Stimulated activated naive B cell treated with anti-CD40 and anti-IgM and Interleukin-4, amounts not matched to agents 10 μg/mL and 1 μg/mL and 100 μg/mL, for 72 hours (primary cell): Measurements from ENCODE around the gene ASCC1.
A peak's percentile ranks its signal among the peaks of the same experiment; 100 is the strongest.

ENCODE experiments used
- ATAC-seq, 2 donors: fragments of 150-1000 bp; cut with Tn5 transposase; replicated peaks; 2 replicates each; pipeline ENCODE4 v1.10.0; 2021; ENCODE audit warnings: moderate library complexity in 1 of 2
- DNase-seq: peaks from one replicate; pipeline ENCODE4 v3.0.0; 2021
- H3K27ac Mint-ChIP-seq: one replicate; pipeline ENCODE4 v1.8.0; 2022; ENCODE audit warnings: mild to moderate bottlenecking, mixed read lengths
- H3K27me3 Mint-ChIP-seq, 2 donors: one replicate each; pipeline ENCODE4 v1.8.0; 2022; ENCODE audit warnings: mixed read lengths in 2 of 2
- H3K36me3 Mint-ChIP-seq, 2 donors: one replicate each; pipeline ENCODE4 v1.8.0; 2022; ENCODE audit warnings: mixed read lengths in 2 of 2, mild to moderate bottlenecking in 1 of 2
- H3K4me1 Mint-ChIP-seq, 2 donors: one replicate each; pipeline ENCODE4 v1.8.0; 2022; ENCODE audit warnings: mixed read lengths in 2 of 2, mild to moderate bottlenecking in 1 of 2
- H3K4me3 Mint-ChIP-seq, 2 donors: one replicate each; pipeline ENCODE4 v1.8.0; 2022; ENCODE audit warnings: mild to moderate bottlenecking in 2 of 2, mixed read lengths in 2 of 2, moderate library complexity in 1 of 2
- H3K9me3 Mint-ChIP-seq, 2 donors: one replicate each; pipeline ENCODE4 v1.8.0; 2022; ENCODE audit warnings: mixed read lengths in 2 of 2, mild to moderate bottlenecking in 1 of 2

ASCC1 gene

DNA sequence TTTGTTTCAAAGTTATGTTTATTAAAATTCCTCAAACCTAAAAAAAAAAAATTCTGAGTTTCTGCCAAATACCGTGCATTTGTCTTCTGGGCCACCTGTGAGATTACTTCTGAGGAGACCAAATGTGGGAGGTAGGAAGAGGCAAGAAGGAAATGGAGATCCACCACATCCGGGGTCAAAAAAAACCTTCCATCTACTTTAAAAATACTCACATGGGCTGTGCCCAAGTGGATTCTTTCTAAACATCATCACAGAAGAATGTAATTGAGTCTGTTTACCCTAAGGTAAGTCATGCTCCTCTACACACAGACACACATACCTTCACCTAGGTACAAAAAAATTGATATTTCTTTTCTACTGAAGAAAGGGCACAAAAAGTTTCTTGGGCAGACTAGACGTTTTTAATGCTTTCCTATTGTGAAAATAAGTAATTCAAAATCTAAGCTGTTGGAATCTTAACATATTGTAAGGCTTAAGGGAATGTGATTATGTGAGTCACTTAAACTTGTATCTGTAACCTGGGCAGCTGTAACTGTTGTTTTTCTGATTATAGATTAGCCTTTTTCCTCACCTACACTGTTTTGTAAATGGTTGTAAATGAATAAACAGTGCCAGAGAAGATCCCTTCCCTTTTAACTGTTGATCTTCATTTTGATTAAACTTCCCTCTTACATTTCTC is 108.6 kb downstream of the ASCC1 start:
- peaks cover 24 to 39% of the 10 kb centered on the region in 2 donors for H3K4me1 Mint-ChIP-seq
- DNase-seq (no peak), ATAC-seq (peak in 1 of 2 donors; percentile 34)
- H3K36me3 Mint-ChIP-seq = peaks cover 29 to 58% of the 10 kb centered on the region in 2 donors
- H3K27ac Mint-ChIP-seq = no peak overlapping the region
- H3K4me3 Mint-ChIP-seq = no peak overlapping the region
- H3K27me3 Mint-ChIP-seq = no peaks in the 10 kb centered on the region
- no peaks in the 10 kb centered on the region for H3K9me3 Mint-ChIP-seq

DNA sequence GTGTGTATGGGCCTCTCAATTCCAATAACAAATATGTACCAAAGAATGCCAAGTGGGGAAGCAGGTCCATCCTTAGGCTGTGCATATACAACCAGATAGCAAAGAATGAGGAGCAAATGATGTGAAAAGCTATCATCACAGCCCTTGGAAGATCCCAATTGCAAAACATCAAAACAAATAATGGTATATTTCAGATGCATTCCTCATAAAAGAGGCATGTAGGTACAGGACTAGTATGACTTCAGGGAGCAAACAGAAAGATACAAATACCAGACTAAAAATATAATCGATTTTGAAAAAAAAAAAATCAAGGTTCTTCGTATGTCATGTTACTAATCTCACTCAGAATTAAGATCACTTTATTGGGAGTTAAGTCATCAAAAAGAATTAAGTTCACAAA is 109.2 kb downstream of the ASCC1 start:
- H3K4me1 Mint-ChIP-seq = peaks cover 24 to 39% of the 10 kb centered on the region in 2 donors
- H3K27ac Mint-ChIP-seq = no peak overlapping the region
- no peak for ATAC-seq
- DNase-seq = no peak
- no peaks in the 10 kb centered on the region for H3K27me3 Mint-ChIP-seq
- H3K9me3 Mint-ChIP-seq = no peaks in the 10 kb centered on the region
- peak overlapping the region in 1 of 2 donors; percentile 37 for H3K4me3 Mint-ChIP-seq
- peaks cover 32 to 59% of the 10 kb centered on the region in 2 donors for H3K36me3 Mint-ChIP-seq

DNA sequence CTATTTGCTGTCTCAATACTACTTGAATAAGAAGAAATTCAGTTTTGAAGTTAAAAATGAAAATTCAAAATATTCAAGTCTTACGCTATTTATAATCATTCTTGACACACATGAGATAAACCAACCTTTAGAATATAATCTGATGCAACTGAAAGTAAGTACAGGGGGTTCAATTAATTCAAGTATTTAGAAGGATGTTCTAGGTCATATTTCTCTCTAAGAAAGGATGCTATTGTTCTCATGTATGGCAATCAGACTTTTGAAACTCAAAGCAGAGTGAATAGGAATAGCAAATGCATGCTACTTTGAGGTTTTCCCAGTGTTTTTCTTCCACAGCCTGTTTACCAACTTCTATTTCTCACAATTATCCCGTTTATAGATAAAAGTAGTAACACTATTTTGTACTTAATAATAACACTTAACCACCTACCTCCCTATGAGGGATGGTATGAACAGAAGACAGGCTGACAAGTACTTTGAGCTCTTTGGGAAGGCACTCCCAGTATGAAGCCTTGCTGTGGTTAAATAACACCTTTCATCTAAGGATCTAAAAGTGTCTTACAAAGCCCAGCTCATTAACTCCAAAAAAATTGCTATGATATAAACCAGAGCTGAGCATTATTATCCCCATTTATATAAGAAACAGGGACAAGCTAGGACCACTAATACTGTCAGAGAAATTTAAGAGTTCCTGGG is 109.8 kb downstream of the ASCC1 start:
- Mint-ChIP-seq H3K4me3 (peak overlapping the region in 1 of 2 donors; percentile 37), H3K36me3 (peaks cover 37 to 64% of the 10 kb centered on the region in 2 donors), H3K4me1 (peaks cover 24 to 39% of the 10 kb centered on the region in 2 donors), H3K27me3 (no peaks in the 10 kb centered on the region), H3K9me3 (no peaks in the 10 kb centered on the region), H3K27ac (no peak overlapping the region)
- ATAC-seq (no peak), DNase-seq (no peak)

DNA sequence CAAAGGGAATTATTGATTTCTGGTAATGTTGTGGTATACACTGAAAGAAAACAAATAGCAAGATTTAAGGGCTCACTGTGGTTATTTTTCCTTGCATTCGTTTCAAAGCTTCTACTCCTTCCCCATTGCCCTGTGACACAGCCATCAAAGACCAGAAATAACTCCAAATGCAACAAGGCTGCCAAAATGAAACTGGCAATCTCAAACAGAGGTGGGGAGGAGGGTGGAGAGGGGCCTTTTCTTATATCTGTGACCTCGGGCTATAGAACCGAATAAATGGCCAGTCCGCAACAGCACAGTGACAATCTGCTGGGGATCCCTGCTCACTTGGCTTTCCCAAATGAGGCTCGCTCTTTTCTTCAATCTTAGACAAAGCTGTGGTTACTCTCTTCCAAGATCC is 110.4 kb downstream of the ASCC1 start:
- Mint-ChIP-seq H3K27me3 (no peaks in the 10 kb centered on the region), H3K9me3 (no peaks in the 10 kb centered on the region), H3K36me3 (peaks cover 43 to 69% of the 10 kb centered on the region in 2 donors), H3K4me3 (no peak overlapping the region), H3K27ac (no peak overlapping the region), H3K4me1 (peaks cover 24 to 39% of the 10 kb centered on the region in 2 donors)
- no peak for ATAC-seq
- no peak for DNase-seq

DNA sequence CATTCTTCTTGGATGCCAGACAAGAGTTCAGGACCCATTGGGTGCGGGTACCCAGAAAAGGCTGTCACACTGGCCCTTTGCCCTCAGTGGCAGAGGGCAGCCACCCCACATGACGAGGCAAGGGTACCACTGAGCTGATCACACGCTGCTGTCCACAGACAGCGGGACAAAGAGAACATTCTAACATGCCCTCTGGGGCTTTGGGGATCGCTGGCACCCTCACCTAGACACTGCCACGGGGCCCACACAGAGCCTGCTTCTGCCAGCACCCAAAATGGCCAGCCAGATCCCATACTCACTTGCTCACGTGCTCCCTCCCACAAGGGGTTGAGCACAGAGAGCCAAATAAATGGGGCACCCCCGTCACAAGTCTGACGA is 111.0 kb downstream of the ASCC1 start:
- Mint-ChIP-seq H3K9me3 (no peaks in the 10 kb centered on the region), H3K27ac (no peak overlapping the region), H3K4me1 (peaks cover 23 to 36% of the 10 kb centered on the region in 2 donors), H3K4me3 (no peak overlapping the region), H3K36me3 (peaks cover 42 to 68% of the 10 kb centered on the region in 2 donors), H3K27me3 (no peaks in the 10 kb centered on the region)
- DNase-seq = no peak
- ATAC-seq = no peak

DNA sequence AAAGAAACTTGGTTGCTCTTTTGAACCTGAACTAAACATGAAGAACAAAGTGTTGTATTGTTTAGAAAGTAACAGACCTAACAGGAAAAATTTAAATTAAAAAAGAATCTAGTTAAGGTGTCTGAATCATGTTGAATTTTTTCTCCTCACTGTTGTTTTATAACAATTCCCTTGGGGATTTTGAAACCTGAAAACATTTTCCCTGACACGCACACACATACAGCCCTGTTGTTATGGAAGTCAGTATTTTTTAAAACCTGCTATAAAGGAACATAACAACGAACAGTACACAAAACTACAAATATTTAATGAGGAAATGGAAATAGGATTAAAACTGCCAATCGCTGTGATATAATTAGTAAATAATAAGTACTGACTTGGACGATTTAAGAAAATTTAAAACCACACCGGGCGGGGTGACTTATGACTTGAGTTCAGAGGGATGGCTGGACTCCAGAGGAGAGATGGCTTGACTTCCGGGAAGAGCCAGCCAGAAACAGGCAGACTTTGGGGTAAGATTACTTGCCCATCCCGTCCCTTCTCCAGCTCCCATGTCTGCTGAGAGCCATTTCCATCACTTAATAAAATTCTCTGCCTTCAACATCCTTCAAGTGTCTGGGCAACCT is 111.5 kb downstream of the ASCC1 start:
- H3K27ac Mint-ChIP-seq = no peak overlapping the region
- ATAC-seq = no peak

DNA sequence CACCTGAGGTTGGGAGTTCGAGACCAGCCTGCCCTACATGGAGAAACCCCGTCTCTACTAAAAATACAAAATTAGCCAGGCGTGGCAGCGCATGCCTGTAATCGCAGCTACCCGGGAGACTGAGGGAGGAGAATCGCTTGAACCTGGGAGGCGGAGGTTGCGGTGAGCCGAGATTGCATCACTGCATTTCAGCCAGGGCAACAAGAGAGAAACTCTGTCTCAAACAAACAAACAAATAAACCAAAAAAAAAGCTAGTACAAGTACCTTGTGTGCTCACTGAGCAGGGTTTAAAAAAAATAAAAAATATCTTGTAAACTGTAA is 116.5 kb downstream of the ASCC1 start:
- peaks cover 5 to 9% of the 10 kb centered on the region in 2 donors for H3K4me1 Mint-ChIP-seq
- no peak for ATAC-seq

More for the DNA sequence above, 111.5 kb downstream of the ASCC1 start:
- Mint-ChIP-seq H3K4me1 (peaks cover 21 to 31% of the 10 kb centered on the region in 2 donors), H3K4me3 (no peak overlapping the region), H3K27me3 (no peaks in the 10 kb centered on the region), H3K36me3 (peaks cover 42 to 69% of the 10 kb centered on the region in 2 donors), H3K9me3 (no peaks in the 10 kb centered on the region)
- no peak for DNase-seq

DNA sequence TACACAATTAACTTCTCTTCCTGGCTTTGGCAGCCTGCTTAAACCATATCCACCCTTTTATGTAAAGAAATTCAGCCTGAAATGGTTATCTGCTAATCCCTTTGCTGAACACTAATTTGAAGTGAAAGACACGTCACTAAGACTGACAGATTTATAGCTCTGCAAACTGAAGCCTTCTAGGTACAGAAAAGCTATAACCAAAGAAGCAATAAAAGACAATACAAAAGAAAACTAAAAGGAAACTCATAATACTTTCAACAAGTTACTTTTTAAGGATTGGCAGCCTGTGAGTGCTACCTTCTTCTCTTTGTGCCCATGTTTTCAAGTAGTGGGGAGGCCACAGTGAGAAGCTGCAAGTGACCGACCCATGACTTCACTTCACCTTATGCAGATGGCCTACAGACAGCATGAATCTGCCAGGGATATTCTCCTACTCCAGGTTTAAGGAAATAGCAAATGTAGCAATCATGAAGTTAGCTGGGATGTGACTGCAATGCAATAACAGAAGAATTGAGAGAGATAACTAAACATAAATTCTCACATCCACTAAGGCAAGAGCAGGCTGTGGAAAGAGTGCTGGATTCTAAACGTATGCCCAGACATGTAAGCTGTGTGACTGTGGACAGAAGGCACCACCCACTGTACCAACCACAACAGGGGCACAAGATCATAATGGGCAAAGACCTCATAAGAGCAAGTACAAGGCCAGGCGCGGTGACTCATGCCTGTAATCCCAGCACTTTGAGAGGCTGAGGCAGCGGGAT is 117.1 kb downstream of the ASCC1 start:
- Mint-ChIP-seq H3K4me1 (peaks cover 5 to 9% of the 10 kb centered on the region in 2 donors), H3K27me3 (no peaks in the 10 kb centered on the region), H3K4me3 (no peak overlapping the region), H3K9me3 (no peaks in the 10 kb centered on the region), H3K27ac (no peak overlapping the region), H3K36me3 (peaks cover 36 to 62% of the 10 kb centered on the region in 2 donors)
- no peak for ATAC-seq
- no peak for DNase-seq

More for the DNA sequence above, 116.5 kb downstream of the ASCC1 start:
- no peaks in the 10 kb centered on the region for H3K27me3 Mint-ChIP-seq
- no peak overlapping the region for H3K27ac Mint-ChIP-seq
- H3K9me3 Mint-ChIP-seq = no peaks in the 10 kb centered on the region
- no peak for DNase-seq
- H3K4me3 Mint-ChIP-seq = no peak overlapping the region
- peaks cover 35 to 63% of the 10 kb centered on the region in 2 donors for H3K36me3 Mint-ChIP-seq

DNA sequence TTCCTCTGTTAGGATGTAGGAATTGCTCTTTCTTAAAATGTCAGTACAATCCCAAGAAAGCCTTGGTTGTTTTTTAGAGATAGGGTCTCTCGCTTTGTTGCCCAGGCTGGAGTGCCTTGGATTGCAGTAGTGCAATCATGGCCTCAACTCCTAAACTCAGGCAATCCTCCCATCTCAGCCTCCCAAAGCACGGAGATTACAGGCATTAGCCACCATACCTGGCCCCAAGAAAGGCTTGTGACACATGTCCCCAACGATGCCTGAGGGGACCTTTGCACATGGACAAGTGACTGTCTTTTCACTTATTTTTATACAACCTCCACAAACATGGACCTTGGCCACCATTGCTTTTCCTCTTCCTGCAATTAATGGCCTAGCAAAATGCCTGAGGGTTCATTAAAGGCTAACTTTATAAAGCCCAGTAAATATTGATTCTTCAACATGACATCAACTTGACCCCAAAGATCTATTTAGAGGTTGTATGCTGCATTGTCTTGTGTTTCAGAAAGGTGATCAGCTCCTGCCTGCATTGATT is 117.7 kb downstream of the ASCC1 start:
- Mint-ChIP-seq H3K9me3 (no peaks in the 10 kb centered on the region), H3K36me3 (peaks cover 32 to 55% of the 10 kb centered on the region in 2 donors), H3K27ac (no peak overlapping the region), H3K4me1 (peaks cover 5 to 9% of the 10 kb centered on the region in 2 donors), H3K4me3 (no peak overlapping the region), H3K27me3 (no peaks in the 10 kb centered on the region)
- ATAC-seq (no peak), DNase-seq (no peak)

DNA sequence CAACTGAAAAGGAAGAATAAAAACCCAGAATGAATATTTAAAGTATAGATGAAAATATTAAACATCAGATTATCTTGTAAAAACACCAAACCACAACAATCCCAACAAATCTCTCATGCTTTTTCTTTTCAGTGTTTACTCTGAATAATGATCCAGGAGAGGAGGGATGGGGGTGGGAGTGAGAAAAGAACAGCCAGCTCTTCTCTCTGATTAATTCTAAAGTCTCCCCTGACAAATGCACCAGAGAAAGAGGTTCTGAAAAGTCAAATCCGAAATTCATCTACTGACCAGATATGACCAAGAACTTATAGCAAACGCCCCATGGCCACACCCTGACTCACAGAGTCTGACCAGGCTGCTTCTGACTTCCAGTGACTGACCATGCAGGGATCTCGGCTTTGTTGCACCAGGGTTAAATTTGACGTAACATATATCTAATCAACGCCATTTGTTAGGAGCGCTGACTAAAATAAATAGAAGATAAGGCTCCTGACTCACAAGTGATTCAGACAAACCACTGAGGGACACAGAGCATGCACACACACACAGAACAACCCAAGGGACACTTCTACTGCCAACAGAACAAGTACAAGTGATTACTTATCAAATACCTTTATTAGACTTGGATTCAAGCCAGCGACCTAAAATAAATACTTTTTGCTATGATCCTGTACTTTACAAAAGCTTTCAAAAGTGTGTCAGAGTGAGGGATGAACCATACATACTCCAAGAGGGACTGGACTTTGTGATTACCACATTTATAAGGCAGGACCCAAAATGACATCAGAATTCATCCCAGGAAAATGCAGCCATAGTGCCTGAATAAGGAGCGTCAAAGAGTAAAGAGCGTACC is 118.4 kb downstream of the ASCC1 start:
- Mint-ChIP-seq H3K27me3 (no peaks in the 10 kb centered on the region), H3K4me3 (no peak overlapping the region), H3K4me1 (peaks cover 5 to 9% of the 10 kb centered on the region in 2 donors), H3K36me3 (peaks cover 31 to 53% of the 10 kb centered on the region in 2 donors), H3K9me3 (no peaks in the 10 kb centered on the region), H3K27ac (peak overlapping the region; percentile 14)
- ATAC-seq (no peak), DNase-seq (no peak)

DNA sequence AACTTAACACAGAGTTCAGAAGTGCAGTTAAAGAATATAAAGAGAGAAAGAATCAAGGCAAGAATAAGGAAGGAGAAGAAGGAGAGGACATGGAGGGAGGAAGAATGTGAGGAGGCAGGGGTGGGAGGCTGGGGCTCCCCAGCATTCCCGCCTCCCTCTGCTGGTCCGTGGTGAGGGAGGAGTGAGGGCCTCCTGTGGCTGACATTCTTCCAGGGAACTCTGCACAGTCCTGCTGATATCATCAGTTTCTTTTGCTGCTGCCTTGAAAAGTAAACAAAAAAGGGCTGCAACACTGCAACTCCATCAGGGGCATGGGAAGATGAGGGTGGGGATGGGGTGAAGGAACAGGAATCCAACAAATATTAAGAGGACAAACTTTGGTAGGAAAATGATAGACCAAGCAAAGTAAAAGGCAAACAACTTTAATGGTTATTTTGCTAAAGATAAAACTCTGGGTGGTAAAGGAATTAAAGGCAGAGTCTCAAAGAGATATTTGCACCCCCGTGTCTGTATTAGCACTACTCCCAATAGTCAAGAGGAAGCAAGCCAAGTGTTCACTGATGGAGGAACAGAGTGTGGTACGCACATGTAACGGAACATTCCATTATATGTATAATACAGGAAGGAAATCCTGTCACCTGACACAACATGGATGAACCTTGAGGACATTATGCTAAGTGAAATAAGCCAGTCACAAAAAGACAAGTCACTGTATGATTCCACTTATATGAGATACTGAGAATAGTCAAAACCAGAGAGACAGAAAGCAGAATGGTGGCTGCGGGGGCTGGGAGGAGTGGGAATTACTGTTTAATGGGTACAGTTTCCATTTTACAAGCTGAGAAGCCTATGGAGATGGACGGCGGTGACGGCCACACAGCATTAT is 119.7 kb downstream of the ASCC1 start:
- Mint-ChIP-seq H3K9me3 (no peaks in the 10 kb centered on the region), H3K4me3 (no peak overlapping the region), H3K4me1 (peaks cover 5 to 9% of the 10 kb centered on the region in 2 donors), H3K36me3 (peaks cover 20 to 50% of the 10 kb centered on the region in 2 donors), H3K27me3 (no peaks in the 10 kb centered on the region), H3K27ac (no peak overlapping the region)
- peak; percentile 38 to 51 for ATAC-seq
- no peak for DNase-seq

DNA sequence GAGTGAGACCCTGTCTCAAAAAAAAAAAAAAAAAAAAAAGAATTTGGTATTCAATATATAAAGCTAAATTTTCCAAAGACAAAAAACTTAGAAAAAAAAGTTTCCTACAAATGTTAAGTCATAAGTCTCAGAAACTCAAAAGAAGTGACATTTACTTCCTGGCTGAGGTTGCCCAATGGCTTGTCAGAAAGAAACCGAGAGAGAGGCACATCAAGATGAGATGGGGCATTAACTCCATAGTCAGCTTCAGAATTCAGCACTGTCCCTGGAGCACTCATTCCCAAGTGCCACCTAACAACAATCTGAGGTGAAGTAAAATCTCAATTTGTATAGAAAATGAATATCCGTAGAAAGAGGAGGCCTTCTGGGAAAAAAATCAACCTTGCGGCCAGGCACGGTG is 120.9 kb downstream of the ASCC1 start:
- Mint-ChIP-seq H3K27ac (no peak overlapping the region), H3K27me3 (no peaks in the 10 kb centered on the region), H3K36me3 (peaks cover 13 to 43% of the 10 kb centered on the region in 2 donors), H3K4me3 (no peak overlapping the region), H3K9me3 (no peaks in the 10 kb centered on the region), H3K4me1 (peaks cover 5 to 9% of the 10 kb centered on the region in 2 donors)
- DNase-seq = no peak
- no peak for ATAC-seq

DNA sequence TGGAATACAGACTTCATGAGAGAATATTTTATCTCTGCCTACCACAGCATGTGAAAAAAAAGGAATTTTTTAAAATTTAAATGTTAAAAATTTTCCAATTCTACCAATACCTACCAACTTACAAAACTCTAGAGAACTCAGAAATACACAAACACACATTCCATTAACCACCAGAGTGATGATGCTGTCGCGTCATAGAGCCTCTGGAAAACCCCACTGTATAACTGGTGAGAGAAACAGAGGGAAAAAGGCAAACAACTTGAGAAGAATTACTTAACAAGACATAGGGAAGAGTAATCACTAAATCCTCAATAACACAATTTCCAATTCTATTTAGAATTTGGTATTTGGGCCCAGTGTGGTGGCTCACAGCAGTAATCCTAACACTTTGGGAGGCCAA is 121.5 kb downstream of the ASCC1 start:
- no peak for ATAC-seq
- no peaks in the 10 kb centered on the region for H3K9me3 Mint-ChIP-seq
- H3K27me3 Mint-ChIP-seq = no peaks in the 10 kb centered on the region
- H3K36me3 Mint-ChIP-seq = peaks cover 13 to 39% of the 10 kb centered on the region in 2 donors
- H3K27ac Mint-ChIP-seq = peak overlapping the region; percentile 43
- no peak for DNase-seq
- H3K4me1 Mint-ChIP-seq = peaks cover 7 to 14% of the 10 kb centered on the region in 2 donors
- H3K4me3 Mint-ChIP-seq = no peak overlapping the region
